GOT3 (cell line): ENCODE measurements around the gene PLEKHG5.

Experiments used
- DNase-seq: peaks from one replicate; lab custom pipeline; 2025; ENCODE audit warnings: mixed read lengths; lab: John Stamatoyannopoulos, UW

PLEKHG5 gene

DNA sequence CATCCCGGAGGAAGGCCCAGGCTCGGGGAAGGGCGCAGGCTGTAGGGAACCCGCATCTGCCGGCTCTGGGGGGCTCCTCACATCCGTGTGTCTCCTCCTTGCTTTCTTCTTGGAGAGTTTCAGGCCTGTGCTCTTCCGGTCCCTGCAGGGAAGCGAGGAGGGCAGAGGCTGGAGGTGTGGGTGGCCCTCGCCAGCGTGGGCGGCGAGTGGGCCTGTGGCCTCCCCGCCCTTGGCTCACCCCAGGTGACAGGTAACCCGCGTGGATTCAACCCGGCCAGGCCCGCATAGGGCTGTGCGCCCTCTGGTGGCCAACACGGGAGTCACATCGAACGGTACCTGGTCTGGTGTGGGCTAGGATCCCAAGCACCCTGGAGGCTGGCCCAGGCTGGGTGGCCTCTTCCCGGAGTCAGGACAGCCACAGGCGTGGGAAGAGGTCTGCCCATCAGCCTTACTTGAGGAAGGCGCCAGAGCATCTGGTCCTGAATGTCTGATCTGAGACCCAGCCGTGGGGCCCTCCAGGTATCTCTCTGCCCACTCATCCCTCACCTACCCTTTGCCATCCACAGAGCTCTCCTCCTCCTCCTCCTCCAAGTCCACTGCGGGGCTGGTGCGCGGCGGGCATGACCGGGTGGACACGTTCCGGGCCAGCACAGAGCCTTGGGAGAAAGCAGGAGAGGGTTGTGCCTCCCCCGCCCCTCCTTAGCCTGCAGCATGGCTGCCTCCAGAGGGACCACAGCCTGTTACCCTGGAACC, 15.9 kb downstream of the PLEKHG5 start:
- DNase-seq, result no peak

DNA sequence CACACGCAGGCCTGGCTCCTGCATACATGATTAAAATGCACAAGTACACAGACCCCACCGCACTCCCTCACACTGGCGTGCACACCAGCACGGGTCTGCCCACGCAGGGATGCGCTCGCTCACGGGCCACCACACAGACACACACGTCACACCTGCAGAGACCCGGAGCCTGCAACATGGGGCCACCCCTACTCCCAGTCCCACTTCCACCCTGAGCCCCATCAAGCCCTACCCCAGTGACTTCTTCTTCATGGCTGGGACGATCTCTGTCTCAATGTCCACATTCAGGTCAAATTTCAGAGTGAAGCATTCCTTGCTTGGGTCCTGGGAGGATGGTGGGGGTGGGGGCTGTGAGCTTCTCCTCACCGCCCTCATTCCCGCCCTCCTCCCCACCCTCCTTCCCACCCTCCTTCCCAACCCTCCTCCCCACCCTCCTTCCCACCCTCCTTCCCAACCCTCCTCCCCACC, 16.6 kb downstream of the PLEKHG5 start:
- no peak for DNase-seq

DNA sequence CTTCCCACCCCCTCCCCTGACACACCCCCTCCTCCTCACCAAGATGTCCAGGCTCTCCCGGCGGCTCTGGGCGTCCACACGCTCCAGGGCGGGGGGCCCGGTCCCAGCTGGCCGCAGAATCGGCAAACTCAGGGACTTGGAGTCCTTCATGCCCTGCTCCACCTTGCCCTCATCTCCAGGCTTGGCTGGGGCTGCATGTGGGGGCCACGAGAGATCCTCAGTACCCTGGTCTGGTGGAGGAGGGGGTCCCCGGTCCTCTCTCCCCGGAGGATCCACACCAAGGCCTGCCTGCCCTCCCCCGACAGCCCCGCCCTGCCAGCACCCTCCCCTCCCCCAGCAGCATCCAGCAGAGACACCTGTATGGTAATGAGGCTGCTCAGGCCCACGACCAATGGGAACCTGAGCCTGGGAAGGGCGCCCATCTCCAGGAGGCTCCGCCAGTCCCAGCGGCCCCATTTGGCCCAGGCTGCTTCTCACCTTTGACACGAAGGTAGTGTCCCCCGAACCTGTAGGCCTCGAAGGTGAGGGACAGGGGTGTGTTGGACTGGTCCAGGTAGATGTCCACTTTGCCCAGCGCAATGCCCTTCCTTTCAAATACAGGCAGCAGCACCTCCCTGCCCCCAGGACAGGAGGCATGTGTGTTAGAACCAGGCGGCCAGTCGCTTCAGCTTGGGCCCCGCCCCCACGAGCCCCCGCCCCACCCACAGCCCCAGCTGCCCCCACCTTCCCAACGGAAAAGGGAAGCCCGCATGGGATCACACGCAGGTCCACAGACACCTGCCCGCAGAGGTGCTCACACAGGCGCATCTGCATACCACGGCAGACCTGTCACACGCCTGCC, 17.3 kb downstream of the PLEKHG5 start:
- no peak for DNase-seq

DNA sequence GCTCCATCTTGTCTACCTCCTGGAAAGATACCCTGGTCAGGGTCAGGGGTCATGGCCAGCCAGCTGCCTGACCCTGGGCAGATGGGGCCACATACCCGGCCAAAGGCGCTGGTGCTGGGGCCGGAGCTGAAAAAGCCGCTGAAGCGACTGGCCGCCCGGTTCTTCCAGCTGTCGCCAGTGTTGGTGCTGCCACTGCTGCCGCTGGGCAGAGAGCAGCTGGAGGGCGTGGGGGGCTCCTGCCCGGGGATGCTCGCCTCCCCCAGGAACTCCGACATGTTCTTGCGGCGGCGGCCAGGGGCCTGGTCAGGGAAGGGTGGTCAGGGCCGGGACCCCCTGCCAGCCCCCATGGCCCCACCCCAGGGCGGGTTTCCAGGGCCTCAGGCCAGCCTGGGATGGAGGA, 18.3 kb downstream of the PLEKHG5 start:
- DNase-seq, result no peak

DNA sequence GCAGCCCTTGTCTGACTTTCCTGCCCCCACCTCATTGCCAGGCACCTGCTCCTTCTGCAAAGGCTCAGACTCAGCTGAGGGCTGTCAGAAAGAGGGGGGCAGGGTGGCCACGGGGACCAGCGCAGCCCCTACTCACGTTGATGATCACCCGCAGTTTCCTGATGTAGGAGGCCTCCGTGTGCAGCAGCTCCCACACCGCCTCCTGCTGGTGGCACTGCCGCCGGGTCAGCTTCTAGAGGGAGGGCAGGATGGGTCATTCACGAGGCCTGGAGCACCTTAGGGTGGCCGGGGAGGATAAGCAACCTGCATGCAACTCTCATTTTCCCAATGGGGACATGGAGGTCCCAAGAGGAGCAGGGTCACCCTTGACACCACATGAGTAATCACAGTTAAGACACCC, 19.1 kb downstream of the PLEKHG5 start:
- no peak for DNase-seq

DNA sequence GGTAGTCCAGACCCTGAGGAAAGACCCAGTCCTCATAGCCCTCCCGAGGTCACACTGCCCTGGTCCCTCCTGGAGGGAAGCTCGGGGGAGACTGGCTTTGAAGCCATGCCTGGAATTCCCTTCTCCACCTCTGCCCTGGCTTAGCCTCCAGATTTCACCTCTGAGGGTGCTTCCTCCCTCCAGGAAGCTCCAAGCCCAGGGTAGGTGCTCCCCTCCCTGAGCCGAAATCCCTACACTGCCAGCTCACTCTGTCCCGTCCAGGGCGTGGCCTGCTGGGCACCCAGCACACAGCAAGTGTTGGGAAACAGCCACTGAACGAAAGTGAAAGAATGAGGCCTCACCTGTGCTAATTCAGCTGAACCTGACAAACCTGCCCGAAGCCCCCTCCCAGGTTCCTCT, 19.5 kb downstream of the PLEKHG5 start:
- DNase-seq, result no peak

DNA sequence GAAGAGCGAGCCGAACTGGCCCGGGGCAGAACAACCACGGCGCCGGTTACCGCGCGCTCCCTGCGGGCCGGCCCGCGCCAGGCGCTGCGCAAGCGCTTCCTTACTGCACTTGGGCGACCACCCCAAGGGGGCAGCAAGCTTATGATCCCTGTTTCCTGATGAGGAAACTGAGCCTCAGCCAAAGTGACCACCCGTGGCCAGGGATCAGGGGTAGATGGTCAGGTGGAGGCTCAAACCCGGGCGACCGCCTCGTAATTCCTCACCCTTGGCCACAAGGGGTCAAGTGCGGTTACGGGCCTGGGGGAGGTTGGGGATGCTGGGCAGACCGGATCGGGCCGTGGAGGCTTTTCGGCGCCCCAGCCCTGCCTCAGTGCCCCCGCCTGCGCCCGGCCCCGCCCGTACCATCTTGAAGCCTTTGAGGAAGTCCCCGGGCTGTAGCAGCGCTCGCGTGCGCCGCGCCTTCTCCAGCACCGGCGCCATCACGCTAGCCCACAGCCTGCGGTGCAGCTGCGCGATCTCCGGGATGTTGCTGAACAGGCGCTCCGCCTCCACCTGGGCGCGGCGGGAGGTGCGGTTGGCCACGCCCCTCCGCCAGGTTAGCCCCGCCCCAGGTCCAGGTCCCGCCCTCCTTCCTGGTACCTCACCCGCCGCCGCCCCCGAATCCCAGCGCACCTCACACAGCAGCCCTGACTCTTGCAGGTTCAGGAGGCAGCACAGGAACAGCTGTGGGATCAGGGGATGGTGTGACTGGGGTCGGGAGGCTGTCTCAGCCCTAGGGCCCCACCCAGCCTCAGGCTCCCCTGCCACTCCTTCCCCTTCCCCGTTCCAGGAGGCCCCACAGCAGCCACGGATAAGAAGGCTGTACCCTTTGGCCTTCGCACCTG, 20.1 kb downstream of the PLEKHG5 start:
- DNase-seq, result no peak

DNA sequence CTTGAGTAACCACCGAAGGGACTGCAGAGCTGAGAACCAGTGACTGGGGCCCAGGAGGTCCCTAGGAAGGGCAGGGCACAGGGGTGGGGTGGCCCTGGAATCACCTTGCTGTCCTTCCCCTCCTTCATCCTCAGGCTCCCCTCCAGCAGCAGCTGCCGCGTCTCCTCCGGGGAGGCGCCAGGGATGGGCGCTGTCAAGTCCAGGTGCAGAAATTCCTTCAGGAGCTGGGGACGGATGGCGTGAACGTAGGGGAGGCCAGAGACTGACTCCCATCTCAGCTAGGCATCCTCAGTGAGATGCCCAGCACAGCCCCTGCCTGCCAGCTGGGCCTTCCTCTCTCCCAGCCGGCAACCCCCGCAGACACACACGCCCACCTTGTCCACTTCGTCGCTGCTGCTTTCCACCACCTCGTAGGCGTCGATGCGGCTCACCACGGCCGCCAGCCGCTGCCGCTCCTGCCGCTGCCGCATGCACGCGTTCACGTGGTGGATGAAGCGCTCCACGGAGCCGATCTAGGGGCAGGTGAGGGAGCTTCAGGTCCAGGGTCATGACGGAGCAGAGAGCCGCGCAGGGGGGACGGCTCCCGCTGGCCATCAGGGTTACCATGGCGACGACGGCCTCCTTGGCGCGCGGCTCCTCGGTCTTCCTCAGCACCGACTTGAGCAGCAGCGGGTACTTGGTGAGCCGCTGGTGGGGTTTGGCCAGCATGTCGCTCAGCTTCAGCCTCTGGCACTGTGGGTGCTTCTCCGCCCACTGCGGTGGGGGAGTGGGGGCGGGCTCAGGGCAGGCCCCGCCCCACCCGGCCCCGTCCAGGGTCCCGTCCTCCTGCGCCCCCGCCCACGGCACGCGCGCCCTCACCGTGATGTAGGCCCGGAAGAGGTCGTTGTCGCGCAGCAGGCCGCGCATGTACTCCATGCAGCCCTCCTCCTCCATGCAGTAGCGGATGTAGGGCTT, 21.1 kb downstream of the PLEKHG5 start:
- DNase-seq, result no peak

DNA sequence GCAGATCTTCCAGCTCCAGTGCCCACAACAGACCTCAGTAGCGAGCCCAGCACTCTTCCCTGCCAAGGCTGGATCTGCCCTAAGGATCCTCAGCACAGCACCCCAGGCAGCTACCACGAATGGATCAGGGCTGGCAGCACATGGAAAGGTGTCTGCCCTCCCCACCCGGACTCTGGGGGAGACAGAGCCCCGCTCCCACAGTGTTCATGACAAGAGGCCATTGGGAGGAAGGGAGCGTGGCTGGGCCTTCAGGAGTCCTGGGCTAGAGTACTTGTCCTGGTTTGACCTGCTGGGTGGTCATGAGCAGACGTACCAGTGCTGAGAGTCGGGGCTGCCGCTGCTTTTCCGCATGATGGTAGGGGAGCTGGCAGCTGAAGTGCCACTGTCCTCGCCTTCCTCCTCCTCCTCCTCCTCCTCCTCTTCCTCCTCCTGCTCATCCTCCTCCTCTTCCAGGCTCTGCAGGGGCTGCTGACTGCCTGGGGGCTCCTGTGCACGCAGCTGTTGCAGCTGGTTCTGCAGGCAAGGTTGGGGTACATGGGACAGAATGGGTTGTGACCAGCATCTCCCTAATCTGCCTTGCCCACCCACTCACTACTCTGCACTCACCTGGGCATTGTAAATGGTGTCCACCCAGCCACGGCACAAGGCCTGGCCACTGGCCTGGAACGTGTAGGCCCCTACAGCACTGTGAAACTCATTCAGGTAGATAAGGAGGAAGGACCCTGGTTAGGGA, 22.6 kb downstream of the PLEKHG5 start:
- no peak for DNase-seq

DNA sequence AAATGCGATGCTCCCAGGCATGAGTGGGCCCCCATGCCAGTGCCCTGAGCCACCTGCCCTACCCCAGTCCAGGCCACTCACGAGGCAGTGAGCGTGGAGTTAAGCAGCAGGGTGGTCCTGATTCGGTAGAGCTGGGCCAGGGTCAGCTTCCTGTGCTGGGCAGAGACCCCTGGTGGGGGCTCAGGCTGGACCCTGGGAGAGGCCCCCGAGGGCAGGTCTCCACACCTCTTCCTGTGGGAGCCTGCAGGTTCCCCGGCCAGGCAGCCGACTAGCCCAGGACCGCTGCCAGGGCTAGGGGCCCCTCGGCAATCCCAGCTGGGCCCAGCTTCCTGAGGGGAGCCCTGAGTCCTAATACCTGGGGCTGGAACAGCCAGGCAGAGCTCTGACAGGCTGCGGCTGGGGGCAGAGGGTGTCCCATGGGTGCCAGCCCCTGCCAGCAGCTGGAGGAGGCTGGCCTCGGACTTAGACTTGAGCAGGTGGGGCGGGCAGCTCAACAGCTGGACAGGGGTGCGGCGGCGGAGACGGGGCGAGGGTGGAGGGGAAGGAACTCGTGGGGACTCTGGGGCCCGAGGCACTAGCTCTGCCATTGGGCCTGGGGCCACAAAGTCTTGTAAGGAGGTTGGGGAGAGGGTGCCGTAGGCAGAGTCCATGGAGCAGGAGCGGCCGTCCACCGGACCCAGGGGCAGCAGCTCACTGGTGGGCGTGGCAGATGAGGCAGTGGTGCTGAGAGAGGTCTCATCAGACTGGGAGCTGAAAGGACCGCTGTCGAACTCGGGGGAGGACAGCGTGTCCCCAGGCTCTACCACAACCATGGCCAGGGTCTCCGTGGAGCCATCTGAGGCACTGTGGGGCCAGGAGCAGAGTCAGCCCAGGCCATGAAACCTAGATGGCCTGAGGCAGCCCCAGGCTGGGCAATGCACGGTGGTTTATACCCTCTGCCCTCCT, 23.5 kb downstream of the PLEKHG5 start:
- no peak for DNase-seq

DNA sequence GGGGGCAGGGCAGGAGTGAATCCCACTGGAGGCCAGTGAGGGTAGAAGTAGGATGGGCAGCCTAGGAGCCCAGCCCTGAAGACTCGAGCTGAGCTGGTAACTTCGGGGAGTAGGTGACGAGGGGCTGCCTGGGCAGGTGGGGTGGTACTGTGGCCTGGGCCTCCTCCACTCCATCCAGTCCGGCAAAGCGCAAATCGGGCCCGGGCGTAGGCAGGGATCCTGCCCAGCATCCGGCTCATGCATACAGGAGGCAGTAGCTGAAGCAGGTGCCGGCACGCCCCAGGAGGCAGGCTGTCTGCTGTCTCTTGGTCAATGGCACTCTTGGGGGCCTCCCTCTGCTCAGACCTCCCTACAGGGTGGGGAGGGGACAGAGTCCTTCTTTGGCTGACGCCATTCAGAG, 24.2 kb downstream of the PLEKHG5 start:
- DNase-seq, result no peak

DNA sequence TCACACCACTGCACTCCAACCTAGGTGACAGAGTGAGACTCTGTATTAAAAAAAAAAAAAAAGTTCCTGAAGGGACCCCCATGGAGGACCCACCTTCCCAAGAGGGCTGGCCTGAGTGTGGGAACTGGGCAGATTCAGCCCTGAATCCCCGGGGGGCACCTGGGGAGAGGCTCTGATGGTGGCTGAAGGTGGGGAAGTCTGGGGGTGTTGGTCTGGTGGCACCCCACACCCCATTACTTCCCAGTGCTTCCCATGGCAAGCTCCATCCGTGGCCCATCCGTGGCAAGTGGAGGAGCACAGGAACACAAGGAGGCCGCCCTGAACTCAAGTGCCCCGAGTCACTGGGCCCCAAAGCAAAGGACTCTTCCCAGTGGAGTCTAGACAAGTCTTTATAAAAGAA, 24.7 kb downstream of the PLEKHG5 start:
- no peak for DNase-seq

DNA sequence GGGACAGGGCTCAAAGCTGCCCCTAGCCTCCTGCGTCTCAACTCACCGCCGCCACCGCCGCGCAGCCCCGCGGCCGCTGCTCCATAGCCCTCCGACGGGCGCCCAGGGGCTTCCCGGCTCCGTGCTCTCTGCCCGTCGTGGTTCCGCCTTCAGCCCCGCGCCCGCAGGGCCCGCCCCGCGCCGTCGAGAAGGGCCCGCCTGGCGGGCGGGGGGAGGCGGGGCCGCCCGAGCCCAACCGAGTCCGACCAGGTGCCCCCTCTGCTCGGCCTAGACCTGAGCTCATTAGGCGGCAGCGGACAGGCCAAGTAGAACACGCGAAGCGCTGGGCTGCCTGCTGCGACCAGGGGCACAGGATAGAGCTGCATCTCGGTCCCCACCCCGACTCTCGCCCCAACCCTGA, 25.4 kb downstream of the PLEKHG5 start, which contains the start of gene TNFRSF25:
Gene TNFRSF25, minus strand, starts transcription at position 151 of the 400 bp plus-strand sequence. Its CDS starts 66 bp downstream, at position 85.
- DNase-seq, result no peak

DNA sequence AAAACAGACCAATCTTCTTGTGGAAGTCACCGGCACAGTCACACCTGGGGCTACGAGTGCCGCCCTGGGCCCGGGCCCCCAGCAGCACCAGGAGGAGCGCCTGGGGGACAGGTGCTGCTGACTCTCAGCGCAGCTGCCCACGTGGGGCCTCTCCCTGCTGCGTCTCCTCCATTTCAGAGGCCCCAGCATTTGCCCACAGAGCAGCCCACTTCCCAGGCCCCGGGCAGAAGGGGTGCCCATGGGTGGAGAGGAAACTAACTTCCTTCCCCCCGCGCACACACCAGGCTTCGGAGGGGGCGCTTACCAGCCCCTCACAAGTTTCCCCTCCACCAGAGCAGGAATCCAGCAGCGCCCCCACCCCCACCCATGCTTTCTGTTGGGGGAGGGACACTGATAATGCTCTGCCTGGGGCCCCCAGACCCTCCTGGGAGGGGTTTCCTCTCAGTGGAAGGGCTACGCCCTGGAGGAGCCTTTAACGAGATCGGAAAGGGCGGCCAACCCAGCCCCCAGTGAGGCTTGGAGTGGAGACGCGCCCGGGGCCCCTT, 25.9 kb downstream of the PLEKHG5 start:
- DNase-seq, result no peak

DNA sequence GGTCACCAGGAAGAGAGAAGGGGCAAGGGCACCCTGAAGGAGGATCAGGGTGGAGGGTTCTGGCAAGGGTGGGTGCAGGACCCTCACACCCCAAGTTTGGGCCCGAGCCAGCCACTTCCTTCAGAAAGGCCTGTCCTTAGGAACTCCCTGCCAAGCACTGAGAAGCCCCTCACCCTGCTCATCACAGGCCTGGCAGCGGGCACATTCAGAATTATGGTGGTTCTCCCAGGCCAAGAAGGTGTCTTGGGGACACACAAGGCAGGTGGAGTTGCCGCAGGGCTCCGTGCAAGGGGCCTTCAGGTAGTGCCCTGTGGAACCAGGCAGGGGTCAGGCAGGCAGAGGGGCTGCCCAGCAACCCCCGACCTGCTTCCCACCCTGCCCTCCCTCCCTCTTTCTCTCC, 26.6 kb downstream of the PLEKHG5 start:
- DNase-seq, result no peak

DNA sequence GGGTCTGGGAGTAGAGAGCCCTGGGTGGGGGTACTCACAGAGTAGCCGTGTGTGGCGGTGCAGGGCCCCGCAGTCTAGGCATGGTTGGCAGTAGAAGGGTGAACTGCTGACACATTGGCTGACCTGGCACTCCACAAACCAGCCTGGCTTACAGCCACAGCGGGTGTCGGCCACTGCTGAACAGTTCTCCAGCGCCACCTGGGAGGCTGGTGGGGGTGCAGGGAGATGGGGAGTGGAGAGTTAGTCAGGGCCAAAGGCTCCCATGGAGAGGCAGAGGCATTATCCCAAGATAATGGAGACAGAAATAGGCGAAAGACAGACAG, 27.0 kb downstream of the PLEKHG5 start:
- DNase-seq, result no peak

DNA sequence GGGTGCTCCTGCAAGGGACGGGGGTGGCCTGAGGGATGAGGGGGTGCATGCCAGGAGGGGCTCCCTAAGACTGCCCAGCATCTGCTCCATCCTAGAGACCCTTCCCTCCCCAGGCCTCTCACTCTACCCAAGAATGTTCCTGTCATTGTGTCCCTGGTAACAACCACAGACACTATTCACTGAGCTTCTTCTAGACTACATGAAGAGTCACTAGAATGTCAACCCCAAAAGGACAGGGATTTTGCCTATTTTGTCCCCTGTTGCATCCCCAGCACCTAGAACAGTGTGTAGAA, 28.4 kb downstream of the PLEKHG5 start:
- DNase-seq, result no peak

DNA sequence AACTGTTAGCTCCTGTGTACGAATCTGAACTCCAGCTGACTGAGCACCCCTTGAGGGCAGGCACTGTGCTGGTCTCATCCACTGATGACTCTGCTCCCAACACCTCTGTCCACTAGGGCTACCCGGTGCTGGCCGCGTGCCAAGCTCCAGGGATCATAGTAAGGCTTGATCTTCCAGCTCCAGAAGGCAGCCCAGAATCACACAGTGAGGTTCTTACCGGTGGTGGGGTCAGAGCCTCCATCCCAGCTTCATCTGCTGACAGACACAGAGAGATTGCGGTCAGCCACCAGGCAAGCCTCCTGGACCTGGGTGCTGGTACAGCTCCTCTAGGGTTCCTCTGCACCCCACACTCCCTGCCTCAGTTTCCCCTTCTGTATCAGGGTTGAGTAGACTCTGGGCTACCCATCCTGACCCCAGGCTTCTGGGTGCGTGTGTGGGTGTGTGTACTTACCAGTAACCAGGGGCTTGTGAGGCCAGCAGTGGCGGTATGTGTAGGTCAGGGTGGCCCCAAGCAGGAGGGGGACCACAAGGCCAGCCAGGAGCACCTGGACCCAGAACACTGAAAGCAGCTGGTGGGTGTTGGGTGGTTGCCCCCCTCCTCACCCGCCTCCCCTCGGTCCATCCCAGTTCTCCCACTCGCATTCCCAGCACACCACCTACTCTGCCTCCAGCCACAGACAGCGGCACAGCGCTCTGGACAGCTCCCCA, 28.9 kb downstream of the PLEKHG5 start:
- DNase-seq, result no peak
